SW480 (cell line): ENCODE measurements around the gene APOD.

ENCODE experiments used
- DNase-seq: peaks from one replicate; pipeline ENCODE4 v3.0.0-alpha.2; 2016; ENCODE audit warnings: low spot score

Gene APOD

GRCh38 chr3:195553268-195553667, 30.5 kb downstream of the APOD start:
- no peak for DNase-seq

GRCh38 chr3:195551381-195551978, 32.3 kb downstream of the APOD start:
- no peak for DNase-seq

GRCh38 chr3:195550723-195551122, 33.0 kb downstream of the APOD start:
- DNase-seq = peak; percentile 92

GRCh38 chr3:195549931-195550519, 33.7 kb downstream of the APOD start:
- DNase-seq = peak; percentile 86

GRCh38 chr3:195548987-195549386, 34.8 kb downstream of the APOD start:
- peak; percentile 66 for DNase-seq

- peak; percentile 95 for DNase-seq
These were observed 35.2 kb downstream of the APOD start for GRCh38 chr3:195548501-195548900.

- peak; percentile 81 for DNase-seq
These were observed 35.7 kb downstream of the APOD start for GRCh38 chr3:195548006-195548405.

- DNase-seq = peak; percentile 87
These were observed 37.6 kb downstream of the APOD start for GRCh38 chr3:195546130-195546560.

- DNase-seq = no peak
These were observed 39.1 kb downstream of the APOD start for GRCh38 chr3:195544634-195545033.

- DNase-seq = no peak
These were observed 39.6 kb downstream of the APOD start for GRCh38 chr3:195544230-195544536.

GRCh38 chr3:195543500-195544229, 40.1 kb downstream of the APOD start:
- no peak for DNase-seq

- DNase-seq = peak; percentile 91
These were observed 40.8 kb downstream of the APOD start, which contains the start of gene PPP1R2 for GRCh38 chr3:195542698-195543499. TSS of gene PPP1R2 (minus strand) at chr3:195543325. CDS start at chr3:195543025, 300 bp downstream.

GRCh38 chr3:195542316-195542697, 41.4 kb downstream of the APOD start:
- DNase-seq = no peak

- DNase-seq = no peak
These were observed 43.2 kb downstream of the APOD start for GRCh38 chr3:195540511-195540910.

- no peak for DNase-seq
These were observed 43.7 kb downstream of the APOD start for GRCh38 chr3:195540027-195540426.

- no peak for DNase-seq
These were observed 44.3 kb downstream of the APOD start for GRCh38 chr3:195539479-195539878.

GRCh38 chr3:195537995-195538394, 45.7 kb downstream of the APOD start:
- no peak for DNase-seq

- DNase-seq = no peak
These were observed 48.4 kb downstream of the APOD start for GRCh38 chr3:195535293-195535692.

GRCh38 chr3:195532834-195533233, 50.9 kb downstream of the APOD start:
- no peak for DNase-seq

GRCh38 chr3:195532345-195532744, 51.4 kb downstream of the APOD start:
- no peak for DNase-seq

- DNase-seq = no peak
These were observed 52.1 kb downstream of the APOD start for GRCh38 chr3:195531683-195532082.

- DNase-seq = no peak
These were observed 57.2 kb downstream of the APOD start for GRCh38 chr3:195526492-195526891.
